DOHH2 (cell line): ENCODE results near the gene QDPR.
A peak's percentile ranks its signal among the peaks of the same experiment; 100 is the strongest.

ENCODE experiments used
- H3F3A ChIP-seq: fragments of 200-600 bp; sonication (generic), shearing (Covaris generic); 2 replicates; pipeline ENCODE4 v1.6.0; 2016; ENCODE audit warnings: antibody characterized with exemption, mild to moderate bottlenecking; ENCODE audit not compliant: control insufficient read depth, insufficient read depth
- H3K27ac ChIP-seq: fragments of 200-600 bp; sonication (generic); 2 replicates; pipeline ENCODE4 v1.5.1; 2014; ENCODE audit warnings: low read depth, mild to moderate bottlenecking, low read length, moderate library complexity
- H3K27me3 ChIP-seq: fragments of 200-600 bp; sonication (generic); 2 replicates; pipeline ENCODE4 v1.6.1; 2014; ENCODE audit warnings: mild to moderate bottlenecking, low read length, mixed read lengths; ENCODE audit not compliant: control insufficient read depth
- H3K36me3 ChIP-seq: fragments of 200-600 bp; sonication (generic); 2 replicates; pipeline ENCODE4 v1.6.1; 2014; ENCODE audit warnings: mild to moderate bottlenecking, low read length, moderate library complexity, mixed read lengths; ENCODE audit not compliant: control insufficient read depth
- H3K4me1 ChIP-seq: fragments of 200-600 bp; sonication (generic); 2 replicates; pipeline ENCODE4 v1.6.1; 2014; ENCODE audit warnings: mild to moderate bottlenecking, low read length, mixed read lengths; ENCODE audit not compliant: control insufficient read depth
- H3K4me2 ChIP-seq: fragments of 200-600 bp; sonication (generic); 2 replicates; pipeline ENCODE4 v1.6.0; 2014; ENCODE audit warnings: mild to moderate bottlenecking, low read length, moderate library complexity
- H3K4me3 ChIP-seq: fragments of 200-600 bp; sonication (generic); 2 replicates; pipeline ENCODE4 v1.5.1; 2014; ENCODE audit warnings: mild to moderate bottlenecking, low read length, mixed read lengths
- H3K79me2 ChIP-seq: fragments of 200-600 bp; sonication (generic); 2 replicates; pipeline ENCODE4 v1.6.1; 2014; ENCODE audit warnings: mild to moderate bottlenecking, low read length, mixed read lengths; ENCODE audit not compliant: control insufficient read depth
- H3K9me2 ChIP-seq: fragments of 200-600 bp; sonication (generic); replicated peaks from 2 replicates; pipeline ENCODE4 v1.6.1; 2014; ENCODE audit warnings: mild to moderate bottlenecking, low read length, mixed read lengths; ENCODE audit not compliant: control insufficient read depth
- H3K9me3 ChIP-seq: fragments of 200-600 bp; sonication (generic); 2 replicates; pipeline ENCODE4 v1.6.1; 2014; ENCODE audit warnings: antibody characterized with exemption, low read length, mixed read lengths; ENCODE audit not compliant: control insufficient read depth, insufficient read depth
- H4K20me1 ChIP-seq: fragments of 200-600 bp; sonication (generic); 2 replicates; pipeline ENCODE4 v1.6.0; 2014; ENCODE audit warnings: low read depth, mild to moderate bottlenecking, antibody characterized with exemption, low read length, moderate library complexity; ENCODE audit not compliant: control insufficient read depth, insufficient read depth
- CTCF ChIP-seq: fragments of 200-600 bp; sonication (generic); IDR thresholded peaks from one replicate; pipeline ENCODE4 v1.5.1; 2014; ENCODE audit warnings: antibody characterized with exemption, mild to moderate bottlenecking, low read depth, low read length; ENCODE audit not compliant: poor library complexity, severe bottlenecking
- EZH2phosphoT487 ChIP-seq: fragments of 200-600 bp; sonication (generic); IDR thresholded peaks from 2 replicates; pipeline ENCODE4 v1.6.1; 2017; ENCODE audit warnings: borderline replicate concordance, mild to moderate bottlenecking, antibody characterized with exemption, low read length, moderate library complexity, mixed read lengths

Gene QDPR

DNA sequence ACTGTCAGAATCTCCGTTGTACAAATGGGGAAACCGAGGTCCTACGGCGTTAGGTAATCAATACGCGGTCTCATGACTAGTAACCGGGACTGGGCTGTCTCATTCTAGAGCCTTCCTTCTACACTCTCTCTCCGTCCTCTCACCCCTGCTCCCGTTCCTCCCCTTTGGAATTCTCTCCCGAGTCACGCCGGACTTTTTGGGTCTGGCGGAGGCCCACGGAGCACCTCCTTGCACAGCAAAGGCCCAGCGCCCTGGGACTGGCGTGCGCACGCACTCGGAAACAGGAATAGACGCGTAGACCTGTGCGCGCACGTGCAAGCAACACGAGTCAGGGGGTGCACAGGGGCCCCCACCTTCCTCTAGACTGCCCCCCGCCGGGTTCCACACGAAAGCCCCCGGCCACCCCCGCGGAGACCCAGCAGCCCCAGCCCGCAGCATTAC lies 361 bp downstream of the QDPR start:
- TF ChIP-seq EZH2phosphoT487 (no peak), CTCF (no peak)
- Histone ChIP-seq H3K27me3 (peaks cover 6% of the 10 kb centered on the region; the same call in 1 of the 2 replicates), H4K20me1 (no peaks in the 10 kb centered on the region), H3K4me2 (peak overlapping the region; percentile 83), H3K9me2 (no peaks in the 10 kb centered on the region), H3K36me3 (peaks cover 30% of the 10 kb centered on the region), H3K4me3 (peak overlapping the region; percentile 87), H3K79me2 (peaks cover 30% of the 10 kb centered on the region), H3K27ac (peak overlapping the region; percentile 11), H3K4me1 (peaks cover 24% of the 10 kb centered on the region), H3F3A (no peaks in the 10 kb centered on the region), H3K9me3 (no peaks in the 10 kb centered on the region)

- Histone ChIP-seq H3K36me3 (peaks cover 34% of the 10 kb centered on the region), H3K4me3 (peak overlapping the region; percentile 87), H3K9me3 (no peaks in the 10 kb centered on the region), H3K27ac (no peak overlapping the region), H3K27me3 (peaks cover 4% of the 10 kb centered on the region; the same call in 1 of the 2 replicates), H3K4me1 (peaks cover 24% of the 10 kb centered on the region), H3K4me2 (peak overlapping the region; percentile 83), H3F3A (no peaks in the 10 kb centered on the region), H3K9me2 (no peaks in the 10 kb centered on the region), H3K79me2 (peaks cover 30% of the 10 kb centered on the region), H4K20me1 (no peaks in the 10 kb centered on the region)
- TF ChIP-seq EZH2phosphoT487, result no peak
- TF ChIP-seq CTCF, result no peak
Measured at GRCh38 chr4:17511051-17511450, 839 bp downstream of the QDPR start.

GRCh38 chr4:17510582-17510981 lies 1.3 kb downstream of the QDPR start:
- H3K36me3 ChIP-seq, result peaks cover 37% of the 10 kb centered on the region
- TF ChIP-seq EZH2phosphoT487, result no peak
- TF ChIP-seq CTCF, result no peak
- peaks cover 30% of the 10 kb centered on the region for H3K79me2 ChIP-seq
- H3F3A ChIP-seq, result no peaks in the 10 kb centered on the region
- H3K4me3 ChIP-seq, result peak overlapping the region; percentile 87
- peak overlapping the region; percentile 83 for H3K4me2 ChIP-seq
- no peak overlapping the region for H3K27ac ChIP-seq
- no peaks in the 10 kb centered on the region for H3K9me2 ChIP-seq
- no peaks in the 10 kb centered on the region for H3K9me3 ChIP-seq
- H4K20me1 ChIP-seq, result no peaks in the 10 kb centered on the region
- no peaks in the 10 kb centered on the region for H3K27me3 ChIP-seq
- peaks cover 24% of the 10 kb centered on the region for H3K4me1 ChIP-seq
